D341Med (cell line): ENCODE measurements around the gene TIMM10.

Source experiments
- DNase-seq: peaks from one replicate; pipeline ENCODE4 v3.0.0; 2012; ENCODE audit warnings: low spot score

Gene TIMM10, protein sequence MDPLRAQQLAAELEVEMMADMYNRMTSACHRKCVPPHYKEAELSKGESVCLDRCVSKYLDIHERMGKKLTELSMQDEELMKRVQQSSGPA

DNA sequence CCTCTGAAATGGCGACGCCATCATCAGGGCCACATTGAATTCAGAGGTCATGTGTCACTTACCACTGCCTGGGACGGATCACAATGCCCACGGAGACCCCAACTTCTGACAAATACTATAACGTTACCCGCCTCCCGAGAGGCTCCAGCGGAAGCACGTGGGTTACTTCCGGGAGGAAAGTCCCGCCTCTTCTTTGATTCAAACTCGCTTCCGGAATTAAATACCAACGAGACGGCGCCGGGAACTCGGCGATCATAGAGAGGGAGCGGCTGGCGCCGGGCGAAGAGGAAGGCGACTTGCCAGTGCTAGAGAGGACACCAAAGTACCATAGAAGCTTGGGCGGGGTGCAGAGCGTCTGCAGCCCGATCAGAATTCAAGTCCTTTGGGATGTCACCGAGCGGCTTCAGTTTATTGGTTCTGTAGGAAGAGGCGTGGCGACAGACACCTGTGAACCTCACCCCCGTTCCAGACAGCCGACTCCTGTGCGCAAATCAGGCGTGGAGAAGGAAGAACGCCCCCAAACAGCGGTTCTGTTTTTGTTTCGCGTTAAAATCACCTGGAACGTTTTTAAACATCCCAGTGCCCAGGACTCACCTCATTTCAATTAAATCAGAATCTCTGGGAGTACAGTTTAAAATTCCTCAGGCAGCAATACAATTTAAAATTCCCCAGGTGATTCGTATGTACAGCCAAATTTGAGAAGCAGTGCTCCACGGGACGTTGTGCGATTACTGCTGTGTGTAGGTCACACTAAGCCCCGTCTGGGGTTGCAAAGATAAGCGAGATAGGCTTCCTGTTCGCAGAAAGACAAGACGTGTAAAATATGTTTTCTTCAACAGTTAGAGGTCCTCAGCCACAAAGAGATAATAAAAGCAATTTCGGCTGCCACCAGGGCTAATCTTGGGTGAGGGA lies at the start of gene TIMM10:
Gene TIMM10, minus strand, starts transcription at position 159 of the 912 bp plus-strand sequence. CDS start 565 bp downstream, outside the sequence.
- DNase-seq, result peak; percentile 91

DNA sequence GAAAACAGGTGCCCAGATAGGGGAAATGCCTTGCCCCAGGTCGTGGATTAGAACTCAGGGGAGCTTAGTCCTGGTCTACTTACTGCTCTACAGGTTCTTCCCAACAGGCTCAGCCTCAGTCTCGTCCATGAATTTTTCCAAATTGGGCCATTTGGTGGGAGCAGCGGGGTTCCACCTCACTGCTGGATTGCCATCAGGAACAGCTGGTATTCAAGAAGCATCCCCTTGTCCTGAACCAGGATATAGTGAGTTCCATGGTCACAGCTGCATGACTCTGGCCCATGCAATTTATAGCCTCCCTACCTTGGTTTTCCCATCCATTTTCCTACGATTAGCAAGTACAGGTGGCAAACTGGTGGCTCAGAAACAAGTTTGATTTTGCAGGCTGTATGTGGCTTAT lies 43.5 kb upstream of the TIMM10 start:
- no peak for DNase-seq

DNA sequence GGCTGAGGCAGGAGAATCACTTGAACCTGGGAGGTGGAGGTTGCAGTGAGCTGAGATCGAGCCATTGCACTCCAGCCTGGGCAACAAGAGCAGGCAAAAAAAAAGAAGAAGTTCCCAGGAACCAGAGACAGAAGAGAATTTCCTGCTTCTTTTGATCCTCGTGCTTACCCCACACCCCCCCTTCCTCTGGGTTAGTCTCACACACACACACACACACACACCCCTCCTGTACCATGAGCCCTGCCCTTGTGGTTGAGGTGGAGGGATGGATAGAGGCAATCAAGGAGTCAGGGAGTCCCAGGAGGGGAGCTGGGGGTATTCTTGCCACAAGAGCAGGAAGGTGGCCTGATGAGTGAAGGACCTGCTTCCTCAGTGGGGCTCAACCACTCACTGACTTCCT lies 41.1 kb upstream of the TIMM10 start:
- no peak for DNase-seq

DNA sequence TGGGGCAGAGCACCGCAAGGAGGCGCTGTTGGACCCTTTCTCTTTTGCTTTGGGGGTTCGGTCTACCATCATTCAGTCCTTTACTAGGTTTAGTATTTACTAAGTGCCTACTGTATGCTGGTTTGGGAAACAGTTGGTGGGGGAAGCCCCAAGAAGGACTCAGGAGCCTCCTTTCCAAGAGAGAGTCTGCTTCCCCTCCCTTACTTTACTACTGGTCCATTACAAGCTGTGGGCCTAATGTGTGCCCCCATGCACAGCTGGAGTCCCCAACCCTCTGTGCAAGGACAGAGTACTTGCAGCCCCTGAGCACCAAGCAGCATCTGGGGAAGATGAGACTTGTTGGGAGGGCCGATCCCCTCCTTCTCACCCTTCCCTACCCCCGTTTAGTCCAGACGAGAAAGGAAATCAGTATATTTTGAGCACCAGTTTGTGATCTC lies 37.8 kb upstream of the TIMM10 start:
- DNase-seq, result no peak

GRCh38 chr11:57567515-57568329 lies 37.2 kb upstream of the TIMM10 start, which contains the start of gene UBE2L6:
TSS of gene UBE2L6 (minus strand) at chr11:57567672. CDS start at chr11:57567611, 61 bp downstream.
- DNase-seq, result peak; percentile 91

DNA sequence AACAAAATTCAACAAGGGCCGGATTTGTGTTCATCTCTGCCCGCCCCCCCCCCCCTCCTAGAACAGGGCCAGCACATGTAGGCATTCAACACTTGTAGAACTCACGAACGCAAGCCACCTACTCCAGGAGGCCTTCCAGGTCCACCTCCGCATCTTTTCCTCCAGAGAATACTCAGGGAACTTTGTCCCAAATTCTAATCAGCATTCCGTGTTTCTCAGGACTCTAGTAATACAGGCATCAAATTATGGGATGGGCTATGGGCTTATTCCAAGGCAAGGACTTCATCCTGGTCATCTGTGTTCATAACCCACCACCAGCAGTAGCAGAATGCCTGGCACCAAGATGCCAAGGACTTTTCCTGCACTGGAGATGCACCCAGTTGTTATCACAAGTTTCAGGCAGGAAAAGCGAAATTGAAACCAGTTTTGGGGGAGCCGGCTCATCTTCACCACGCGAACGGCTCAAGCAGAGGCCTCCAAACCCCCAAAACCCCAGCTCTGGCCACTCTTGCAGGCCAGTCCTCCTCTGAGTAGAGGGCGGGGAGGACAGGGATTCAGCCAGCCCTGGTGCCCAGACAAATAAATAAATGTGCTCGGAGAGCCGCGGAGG lies 36.5 kb upstream of the TIMM10 start:
- DNase-seq, result no peak

- no peak for DNase-seq
Observed at GRCh38 chr11:57566005-57566904, 35.7 kb upstream of the TIMM10 start.

GRCh38 chr11:57562596-57562995 lies 32.0 kb upstream of the TIMM10 start:
- DNase-seq, result no peak

DNA sequence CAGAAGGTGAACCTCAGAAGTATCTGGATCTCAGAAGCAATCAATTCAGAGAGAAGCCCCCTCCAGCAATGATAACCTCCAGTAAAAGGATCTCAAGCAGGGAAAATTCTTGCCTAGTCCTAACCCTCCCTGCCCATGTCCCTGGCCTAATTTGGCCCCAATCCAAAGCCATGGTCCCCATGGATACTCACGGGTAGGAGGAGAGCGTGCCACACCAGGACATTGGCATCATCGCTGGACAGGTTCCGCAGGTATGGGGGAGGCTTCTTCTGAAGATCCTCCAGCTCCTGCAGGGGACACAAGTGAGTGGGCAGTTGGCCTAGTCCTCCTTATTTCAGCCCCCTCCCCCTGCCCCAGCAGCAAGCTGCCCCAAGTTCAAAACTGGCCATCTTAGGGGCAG lies 29.6 kb upstream of the TIMM10 start:
- no peak for DNase-seq

DNA sequence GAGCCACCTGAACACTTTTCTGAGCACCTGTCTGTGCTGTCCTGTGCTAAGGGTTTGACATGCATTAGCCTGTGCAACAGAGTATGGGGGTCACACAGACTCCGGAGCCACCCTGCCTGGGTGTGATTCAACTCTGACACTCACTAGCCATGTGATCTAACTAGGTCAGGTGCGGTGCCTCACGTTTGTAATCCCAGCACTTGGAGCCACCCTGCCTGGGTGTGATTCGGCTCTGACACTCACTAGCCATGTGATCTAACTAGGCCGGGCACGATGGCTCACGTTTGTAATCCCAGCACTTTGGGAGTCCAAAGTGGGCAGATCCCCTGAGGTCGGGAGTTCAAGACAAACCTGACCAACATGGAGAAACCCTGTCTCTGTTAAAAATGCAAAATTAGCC lies 25.5 kb upstream of the TIMM10 start:
- no peak for DNase-seq

DNA sequence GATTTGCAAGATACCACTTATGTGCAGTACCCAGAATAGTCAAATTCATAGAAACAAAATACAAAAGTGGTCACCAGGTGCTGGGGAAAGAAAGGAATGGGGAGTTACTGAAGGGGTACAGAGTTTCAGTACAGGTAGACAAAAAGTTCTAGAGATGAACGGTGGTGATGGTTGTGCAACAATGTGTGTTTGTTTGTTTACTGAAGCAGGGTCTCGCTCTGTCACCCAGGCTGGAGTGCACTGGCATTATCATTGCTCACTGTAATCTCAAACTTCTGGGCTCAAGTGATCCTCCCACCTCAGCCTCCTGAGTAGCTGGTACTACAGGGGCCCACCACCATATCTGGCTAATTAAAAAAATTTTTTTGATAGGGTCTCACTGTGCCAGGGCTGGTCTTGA lies 24.8 kb upstream of the TIMM10 start:
- DNase-seq, result no peak

DNA sequence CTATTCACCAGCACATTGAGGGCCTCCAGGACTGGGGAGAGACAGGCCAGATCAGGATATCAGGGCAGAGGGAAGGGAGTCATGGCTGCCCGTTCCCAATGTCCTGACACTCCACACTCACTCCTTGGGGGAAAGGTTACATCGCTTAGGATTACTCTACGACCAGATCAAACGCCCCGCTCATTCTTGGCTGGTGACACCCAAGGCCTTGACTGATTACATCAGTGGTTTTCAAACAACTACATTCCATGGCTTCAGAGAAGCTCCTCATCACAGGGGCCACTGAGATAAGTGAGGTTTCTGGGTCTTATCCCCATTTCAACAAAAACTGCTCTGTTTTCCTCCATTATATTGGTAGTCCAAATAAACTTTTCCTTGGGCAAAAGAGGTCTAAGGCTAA lies 21.9 kb upstream of the TIMM10 start:
- no peak for DNase-seq

- no peak for DNase-seq
Observed at GRCh38 chr11:57551941-57552340, 21.4 kb upstream of the TIMM10 start.

- DNase-seq, result no peak
Observed at GRCh38 chr11:57549983-57550382, 19.4 kb upstream of the TIMM10 start.

DNA sequence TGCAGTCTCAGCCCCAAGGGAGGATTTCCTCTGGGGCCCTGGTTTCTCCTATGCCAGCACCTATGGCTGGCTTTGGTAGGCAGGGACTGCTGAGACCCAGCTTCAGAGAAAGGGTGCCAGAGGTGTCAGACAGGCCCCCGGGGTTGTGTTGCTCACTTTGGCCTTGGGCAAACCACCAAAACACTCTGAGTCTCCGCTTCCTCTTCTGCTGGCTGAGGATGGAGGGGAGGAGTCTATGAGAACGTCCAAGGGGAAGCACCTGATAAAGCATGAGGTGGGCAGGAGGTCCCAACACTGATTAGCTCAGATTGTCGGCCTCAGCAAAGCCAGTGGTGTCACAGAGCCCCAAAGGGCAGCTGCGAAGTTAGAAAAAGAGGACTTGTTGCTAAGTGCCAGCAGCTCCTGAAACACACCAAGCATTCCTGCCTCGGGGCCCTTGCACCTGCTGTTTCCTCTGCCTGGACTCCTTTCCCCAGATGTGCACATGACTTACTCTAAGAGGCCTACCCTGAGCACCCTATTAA lies 17.4 kb upstream of the TIMM10 start:
- DNase-seq, result no peak

DNA sequence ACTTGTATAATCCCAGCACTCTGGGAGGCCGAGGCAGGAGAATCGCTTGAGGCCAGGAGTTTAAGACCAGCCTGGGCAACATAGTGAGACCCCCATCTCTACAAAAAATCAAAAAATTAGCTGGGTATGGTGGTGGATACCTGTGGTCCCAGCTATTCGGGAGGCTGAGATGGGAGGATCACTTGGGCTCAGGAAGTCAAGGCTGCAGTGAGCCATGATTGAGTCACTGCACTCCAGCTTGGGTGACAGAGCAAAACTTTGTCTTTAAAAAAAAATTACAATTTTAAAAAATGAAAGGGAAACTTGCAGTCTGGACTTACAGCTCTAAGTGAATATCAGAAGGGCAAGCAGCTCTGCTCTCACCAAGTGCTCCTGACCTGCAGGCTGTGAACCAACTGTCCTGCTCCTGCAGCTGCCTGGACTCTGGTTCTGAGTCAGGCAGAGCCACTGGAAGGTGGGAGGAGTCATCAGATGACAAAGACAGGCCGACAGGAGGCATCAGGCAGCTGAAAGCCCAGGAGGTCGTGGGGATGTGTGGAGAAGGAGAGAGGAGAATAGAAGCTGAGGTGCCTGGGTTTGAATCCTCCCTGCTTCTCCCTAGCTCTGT lies 16.4 kb upstream of the TIMM10 start:
- peak; percentile 48 for DNase-seq

DNA sequence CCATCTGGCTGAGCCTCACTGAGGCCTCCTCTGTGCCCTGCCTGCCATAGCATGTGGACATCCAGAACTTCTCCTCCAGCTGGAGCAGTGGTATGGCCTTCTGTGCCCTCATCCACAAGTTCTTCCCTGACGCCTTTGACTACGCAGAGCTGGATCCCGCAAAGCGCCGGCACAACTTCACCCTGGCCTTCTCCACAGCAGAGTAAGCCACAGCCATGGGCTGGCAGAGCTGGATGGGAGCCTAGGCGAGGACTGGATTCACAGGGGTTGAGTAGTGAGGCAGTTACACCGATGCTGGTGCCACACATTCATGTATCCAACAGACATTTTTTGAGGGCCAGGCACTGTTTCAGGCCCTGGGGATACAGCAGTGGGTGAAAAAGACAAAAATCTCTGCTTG lies 15.9 kb upstream of the TIMM10 start:
- DNase-seq, result no peak

DNA sequence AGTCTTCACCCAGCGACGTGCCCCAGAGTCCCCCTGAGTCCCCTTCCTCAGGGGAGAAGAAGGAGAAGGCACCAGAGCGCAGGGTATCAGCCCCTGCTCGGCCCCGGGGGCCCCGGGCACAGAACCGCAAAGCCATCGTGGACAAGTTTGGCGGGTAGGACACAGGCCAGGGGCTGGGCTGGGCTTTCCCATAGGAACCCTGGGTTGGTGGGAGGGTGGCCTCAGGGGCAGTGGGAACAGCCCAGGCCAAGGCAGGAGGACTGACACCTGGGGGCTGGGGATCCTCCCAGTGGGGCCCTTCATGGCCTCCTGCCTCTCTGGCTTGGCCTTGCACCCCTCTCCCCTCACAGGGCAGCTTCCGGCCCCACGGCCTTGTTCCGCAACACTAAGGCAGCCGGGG lies 15.3 kb upstream of the TIMM10 start:
- DNase-seq, result no peak

- DNase-seq, result peak; percentile 81
Observed at GRCh38 chr11:57544566-57544965, 14.0 kb upstream of the TIMM10 start.

- no peak for DNase-seq
Observed at GRCh38 chr11:57543593-57543992, 13.0 kb upstream of the TIMM10 start.

GRCh38 chr11:57542582-57542981 lies 12.0 kb upstream of the TIMM10 start:
- no peak for DNase-seq
